ENCODE measurements around the gene LGALS3BP. TPM values are rescaled to one million over a fixed set of nuclear protein-coding genes. Genes with fewer than 3 reads are reported as not detected.

Gene LGALS3BP
- total RNA-seq, 1 experiment from 2014 or later, result 361 TPM

DNA sequence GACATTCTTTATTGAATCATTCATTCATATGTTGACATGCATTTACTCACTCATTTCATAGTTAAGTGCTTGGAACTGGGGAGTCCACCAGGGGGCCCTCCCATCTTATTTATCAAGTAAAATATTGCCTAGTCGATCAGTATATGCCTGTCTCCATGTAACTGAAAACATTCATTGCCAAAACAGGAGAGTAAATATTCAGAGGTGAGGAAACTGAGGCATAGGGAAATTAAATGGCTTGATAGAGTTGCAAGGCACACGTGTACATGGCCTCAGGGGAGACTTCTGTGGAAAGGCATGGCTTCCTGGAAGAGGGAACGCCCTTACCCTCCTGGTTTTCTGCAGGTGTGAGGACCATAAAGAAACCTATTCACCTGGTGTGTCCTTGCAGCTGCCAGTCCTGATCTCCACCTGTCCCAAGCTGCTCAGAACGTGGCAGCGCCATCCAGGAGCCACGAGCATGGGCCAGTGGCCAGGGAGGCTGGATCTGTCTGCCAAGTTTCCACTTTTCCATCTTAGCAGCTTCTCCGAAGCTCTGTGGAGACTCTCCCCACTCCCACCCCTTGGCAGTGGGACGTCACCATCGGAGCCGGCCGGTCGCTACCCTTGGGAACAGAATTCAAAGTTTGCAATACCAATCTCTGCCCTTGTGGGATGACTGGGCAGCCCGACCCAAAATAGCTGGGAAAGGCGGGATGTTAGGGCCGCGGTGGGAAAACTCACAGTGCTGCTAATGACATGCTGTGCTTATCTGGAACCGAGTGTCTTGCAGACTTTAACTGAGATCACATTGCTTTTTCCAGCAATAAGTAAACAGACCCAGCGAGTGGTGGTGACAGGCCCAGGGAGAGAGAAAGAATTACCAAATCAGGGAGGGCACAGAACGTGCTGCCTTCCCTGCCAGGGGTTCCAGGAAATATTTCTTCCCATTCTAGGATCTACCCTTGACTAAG lies 40.2 kb upstream of the LGALS3BP start:
- BruUV-seq (replicated peaks), result no TSS peak
- intact Hi-C loops (cut with micrococcal nuclease; ENCODE audit: unreplicated experiment) (no loop called here), in situ Hi-C loops (cut with HindIII; ENCODE audit: low pct_unique_long_range_greater_than_20kb, low sequenced_read_pairs) (no loop called here)
- DNase-seq (ENCODE audit: low read depth, low spot score), result peak; percentile 18
- TF ChIP-seq, protein P1, sequence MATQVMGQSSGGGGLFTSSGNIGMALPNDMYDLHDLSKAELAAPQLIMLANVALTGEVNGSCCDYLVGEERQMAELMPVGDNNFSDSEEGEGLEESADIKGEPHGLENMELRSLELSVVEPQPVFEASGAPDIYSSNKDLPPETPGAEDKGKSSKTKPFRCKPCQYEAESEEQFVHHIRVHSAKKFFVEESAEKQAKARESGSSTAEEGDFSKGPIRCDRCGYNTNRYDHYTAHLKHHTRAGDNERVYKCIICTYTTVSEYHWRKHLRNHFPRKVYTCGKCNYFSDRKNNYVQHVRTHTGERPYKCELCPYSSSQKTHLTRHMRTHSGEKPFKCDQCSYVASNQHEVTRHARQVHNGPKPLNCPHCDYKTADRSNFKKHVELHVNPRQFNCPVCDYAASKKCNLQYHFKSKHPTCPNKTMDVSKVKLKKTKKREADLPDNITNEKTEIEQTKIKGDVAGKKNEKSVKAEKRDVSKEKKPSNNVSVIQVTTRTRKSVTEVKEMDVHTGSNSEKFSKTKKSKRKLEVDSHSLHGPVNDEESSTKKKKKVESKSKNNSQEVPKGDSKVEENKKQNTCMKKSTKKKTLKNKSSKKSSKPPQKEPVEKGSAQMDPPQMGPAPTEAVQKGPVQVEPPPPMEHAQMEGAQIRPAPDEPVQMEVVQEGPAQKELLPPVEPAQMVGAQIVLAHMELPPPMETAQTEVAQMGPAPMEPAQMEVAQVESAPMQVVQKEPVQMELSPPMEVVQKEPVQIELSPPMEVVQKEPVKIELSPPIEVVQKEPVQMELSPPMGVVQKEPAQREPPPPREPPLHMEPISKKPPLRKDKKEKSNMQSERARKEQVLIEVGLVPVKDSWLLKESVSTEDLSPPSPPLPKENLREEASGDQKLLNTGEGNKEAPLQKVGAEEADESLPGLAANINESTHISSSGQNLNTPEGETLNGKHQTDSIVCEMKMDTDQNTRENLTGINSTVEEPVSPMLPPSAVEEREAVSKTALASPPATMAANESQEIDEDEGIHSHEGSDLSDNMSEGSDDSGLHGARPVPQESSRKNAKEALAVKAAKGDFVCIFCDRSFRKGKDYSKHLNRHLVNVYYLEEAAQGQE (IDR thresholded peaks at IDR 0.05; ENCODE audit: insufficient read depth in 1 of 2, low read depth in 2 of 2, low read length in 1 of 2), result no peak
- TF ChIP-seq, protein P2, sequence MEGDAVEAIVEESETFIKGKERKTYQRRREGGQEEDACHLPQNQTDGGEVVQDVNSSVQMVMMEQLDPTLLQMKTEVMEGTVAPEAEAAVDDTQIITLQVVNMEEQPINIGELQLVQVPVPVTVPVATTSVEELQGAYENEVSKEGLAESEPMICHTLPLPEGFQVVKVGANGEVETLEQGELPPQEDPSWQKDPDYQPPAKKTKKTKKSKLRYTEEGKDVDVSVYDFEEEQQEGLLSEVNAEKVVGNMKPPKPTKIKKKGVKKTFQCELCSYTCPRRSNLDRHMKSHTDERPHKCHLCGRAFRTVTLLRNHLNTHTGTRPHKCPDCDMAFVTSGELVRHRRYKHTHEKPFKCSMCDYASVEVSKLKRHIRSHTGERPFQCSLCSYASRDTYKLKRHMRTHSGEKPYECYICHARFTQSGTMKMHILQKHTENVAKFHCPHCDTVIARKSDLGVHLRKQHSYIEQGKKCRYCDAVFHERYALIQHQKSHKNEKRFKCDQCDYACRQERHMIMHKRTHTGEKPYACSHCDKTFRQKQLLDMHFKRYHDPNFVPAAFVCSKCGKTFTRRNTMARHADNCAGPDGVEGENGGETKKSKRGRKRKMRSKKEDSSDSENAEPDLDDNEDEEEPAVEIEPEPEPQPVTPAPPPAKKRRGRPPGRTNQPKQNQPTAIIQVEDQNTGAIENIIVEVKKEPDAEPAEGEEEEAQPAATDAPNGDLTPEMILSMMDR (IDR thresholded peaks at IDR 0.05), result peak; percentile 80
- ChIA-PET CTCF (interaction anchor here (1.1 kb wide), 1 partner anchor 374 kb away, joined by 3 read pairs; no protein-coding TSS in a partner anchor), POLR2A (no interaction called here)
- H3K27ac ChIP-seq (ENCODE audit: low read length), result no peak overlapping the region
- H3K4me3 ChIP-seq (ENCODE audit: low read depth in 2 of 2, low read length in 2 of 2), result no peak overlapping the region
- peaks cover 24% of the 10 kb centered on the region for H3K27me3 ChIP-seq (ENCODE audit: control insufficient read depth, insufficient read depth, low read length)
- ATAC-seq, result peak; percentile 72
- no peaks in the 10 kb centered on the region; the same call in 1 of the 2 replicates for H3K36me3 ChIP-seq (ENCODE audit: control insufficient read depth, insufficient read depth, low read length)
- H3K9me3 ChIP-seq (ENCODE audit: control insufficient read depth, insufficient read depth, low read depth, low read length), result peaks cover 6% of the 10 kb centered on the region; the same call in 1 of the 2 replicates
- H3K4me1 ChIP-seq (ENCODE audit: control insufficient read depth, insufficient read depth, low read length), result peaks cover 5% of the 10 kb centered on the region

DNA sequence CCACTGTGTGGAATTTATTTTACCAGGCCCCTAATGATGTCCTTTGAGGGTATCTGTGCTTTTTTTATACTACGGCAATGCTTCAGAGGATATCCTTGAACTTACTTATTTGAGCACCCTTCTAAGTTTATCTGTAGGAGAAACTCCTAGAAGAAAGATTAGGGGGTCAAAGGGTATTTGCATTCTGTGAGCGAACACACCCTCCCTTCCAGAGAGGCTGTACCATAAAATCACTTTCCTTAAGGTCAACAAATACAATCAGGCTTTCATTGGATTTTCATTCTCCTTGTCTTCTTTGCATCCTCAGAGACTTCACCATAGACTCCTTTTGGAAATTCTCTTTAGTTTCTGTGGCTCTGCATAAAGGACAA lies 39.5 kb upstream of the LGALS3BP start:
- Histone ChIP-seq H3K4me3 (ENCODE audit: low read depth in 2 of 2, low read length in 2 of 2) (no peak overlapping the region), H3K27ac (ENCODE audit: low read length) (no peak overlapping the region), H3K4me1 (ENCODE audit: control insufficient read depth, insufficient read depth, low read length) (0 out of 2 replicates have a peak, but pooled peaks cover 2% of the 10 kb centered on the region), H3K27me3 (ENCODE audit: control insufficient read depth, insufficient read depth, low read length) (peaks cover 19% of the 10 kb centered on the region), H3K9me3 (ENCODE audit: control insufficient read depth, insufficient read depth, low read depth, low read length) (peaks cover 13% of the 10 kb centered on the region; the same call in 1 of the 2 replicates), H3K36me3 (ENCODE audit: control insufficient read depth, insufficient read depth, low read length) (no peaks in the 10 kb centered on the region; the same call in 1 of the 2 replicates)
- no peak for TF ChIP-seq TCF7L2 (IDR thresholded peaks at IDR 0.05; ENCODE audit: low read depth, low read length)
- no peak for TF ChIP-seq SIN3A (IDR thresholded peaks at IDR 0.05; ENCODE audit: borderline replicate concordance, insufficient read depth, low read depth, low read length)
- TF ChIP-seq, protein P1 (IDR thresholded peaks at IDR 0.05; ENCODE audit: insufficient read depth in 1 of 2, low read depth in 2 of 2, low read length in 1 of 2), result no peak
- no peak for TF ChIP-seq POLR2AphosphoS5 (IDR thresholded peaks at IDR 0.05; ENCODE audit: low read depth, low read length)
- TF ChIP-seq, protein P2 (IDR thresholded peaks at IDR 0.05), result no peak
- ChIA-PET POLR2A (no interaction called here), CTCF (interaction anchor here (0.7 kb wide), 1 partner anchor 10 kb away, joined by 4 read pairs; no protein-coding TSS in a partner anchor)
- no peak for DNase-seq (ENCODE audit: low read depth, low spot score)
- in situ Hi-C loops (cut with HindIII; ENCODE audit: low pct_unique_long_range_greater_than_20kb, low sequenced_read_pairs), result no loop called here
- ATAC-seq, result no peak
- intact Hi-C loops (cut with micrococcal nuclease; ENCODE audit: unreplicated experiment), result no loop called here
- BruUV-seq (replicated peaks), result no TSS peak

Measured in Panc1 (cell line).